ENCODE measurements around the gene C5orf24. TPM values are rescaled to one million over a fixed set of nuclear protein-coding genes. Genes with fewer than 3 reads are reported as not detected.

The C5orf24 gene
- total RNA-seq, 1 donor from 2014 or later: 21.9 TPM

DNA sequence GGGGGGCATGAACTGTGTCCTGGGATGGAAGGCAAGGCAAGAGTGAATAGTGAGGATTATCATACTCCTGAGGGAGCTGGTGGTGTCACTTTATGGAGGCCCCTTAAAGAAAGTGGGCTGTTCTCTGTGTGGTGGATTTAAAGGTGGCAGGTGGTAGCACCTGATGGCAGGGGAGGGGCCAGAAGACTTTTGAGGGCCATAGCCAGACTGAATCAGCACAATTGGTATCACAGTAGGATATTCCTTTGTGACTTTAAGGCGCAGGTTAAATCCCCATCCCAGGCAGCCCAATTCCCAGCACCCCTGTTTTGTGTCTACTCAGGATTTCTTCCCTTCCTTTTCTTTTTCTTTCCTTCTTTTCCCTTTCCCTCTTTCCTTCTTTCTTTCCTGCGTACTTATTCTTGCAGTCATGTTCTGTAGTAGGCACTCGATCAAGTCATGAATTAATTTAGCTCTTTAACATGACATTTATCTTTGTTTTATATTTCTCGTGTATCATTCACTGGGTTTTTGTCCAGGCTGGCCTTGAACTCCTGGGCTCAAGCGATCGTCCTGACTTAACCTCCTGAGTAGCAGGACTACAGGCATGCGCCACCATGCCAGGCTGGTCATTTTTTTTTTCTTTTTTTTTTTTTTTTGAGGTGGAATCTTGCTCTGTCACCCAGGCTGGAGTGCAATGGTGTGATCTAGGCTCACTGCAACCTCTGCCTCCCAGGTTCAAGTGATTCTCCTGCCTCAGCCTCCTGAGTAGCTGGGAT, 48.2 kb downstream of the C5orf24 start:
- DNase-seq (ENCODE audit: missing footprints) (no peak), ATAC-seq (no peak)
- intact Hi-C loops (cut with DNase I): no loop called here

DNA sequence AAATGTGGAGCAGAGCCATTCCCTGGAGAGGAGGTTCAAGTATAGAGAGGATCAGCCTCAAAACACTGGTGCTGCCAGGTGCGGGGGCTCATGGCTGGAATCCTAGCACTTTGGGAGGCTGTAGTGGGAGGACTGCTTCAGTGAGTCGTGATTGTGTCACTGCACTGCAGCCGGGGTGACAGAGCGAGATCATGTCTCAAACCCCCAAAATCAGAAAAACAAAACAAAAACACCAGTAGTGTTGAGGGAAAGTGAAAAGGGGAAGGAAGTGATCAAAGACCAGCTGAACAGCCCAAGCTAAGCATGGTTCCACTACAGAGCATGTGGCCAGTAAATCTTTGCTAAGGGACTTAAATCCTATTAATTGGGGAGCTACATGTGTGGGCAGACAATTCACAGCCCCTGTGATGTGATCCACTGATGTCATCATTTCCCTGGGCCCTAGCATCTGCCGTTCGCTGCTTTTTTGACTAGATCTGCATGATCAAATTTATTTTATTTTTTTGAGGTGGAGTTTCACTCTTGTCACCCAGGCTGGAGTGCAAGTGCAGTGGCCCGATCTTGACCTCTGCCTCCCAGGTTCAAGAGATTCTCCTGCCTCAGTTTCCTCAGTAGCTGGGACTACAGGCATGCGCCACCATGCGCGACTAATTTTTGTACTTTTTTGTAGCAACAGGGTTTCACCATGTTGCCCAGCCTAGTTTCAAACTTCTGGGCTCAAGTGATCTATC, 56.5 kb downstream of the C5orf24 start:
- DNase-seq (ENCODE audit: missing footprints) (no peak), ATAC-seq (no peak)
- intact Hi-C loops (cut with DNase I): loop anchor here (5.0 to 10.0 kb wide), 2 partner anchors 145 to 433 kb away; partner anchors contain the start of gene DDX46

DNA sequence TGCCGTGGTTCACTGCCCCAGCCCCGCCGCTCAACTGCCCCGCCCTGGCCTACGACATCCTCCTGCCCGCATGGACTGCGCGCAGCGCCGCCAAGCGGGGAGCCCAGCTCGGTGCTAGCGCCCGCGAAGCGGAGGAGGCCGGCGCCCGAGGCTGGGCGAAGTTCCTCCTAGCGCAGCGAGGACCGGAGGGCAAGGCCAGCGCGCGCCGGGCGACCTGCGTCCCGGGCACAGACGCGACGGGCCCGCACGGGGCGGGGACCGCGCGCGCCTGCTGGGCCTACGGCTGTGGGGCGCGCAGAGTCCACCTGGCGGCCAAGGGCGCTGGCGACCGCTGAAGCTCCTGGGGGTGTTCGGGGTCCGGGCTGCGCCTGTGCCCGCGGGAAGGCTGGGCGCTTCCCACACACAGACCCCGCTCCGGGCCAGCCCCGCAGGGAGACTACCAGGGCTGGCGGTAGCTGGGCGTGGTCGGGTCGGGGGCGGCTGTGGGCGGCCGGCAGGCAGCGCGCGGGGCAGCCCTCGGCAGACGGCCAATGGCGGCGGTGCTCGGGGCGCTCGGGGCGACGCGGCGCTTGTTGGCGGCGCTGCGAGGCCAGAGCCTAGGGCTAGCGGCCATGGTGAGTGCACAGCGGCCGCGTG, 59.0 kb downstream of the C5orf24 start, which contains the start of gene PCBD2:
TSS of gene PCBD2 (plus strand) at position 522 of the 636 bp plus-strand sequence. CDS start at position 531, 9 bp downstream.
- ATAC-seq: peak; percentile 95
- intact Hi-C loops (cut with DNase I): loop anchor here (1.0 to 10.0 kb wide), 5 partner anchors 30 to 430 kb away; partner anchors contain the start of genes C5orf24, CAMLG, DDX46 and TXNDC15
- DNase-seq (ENCODE audit: missing footprints): peak; percentile 97

DNA sequence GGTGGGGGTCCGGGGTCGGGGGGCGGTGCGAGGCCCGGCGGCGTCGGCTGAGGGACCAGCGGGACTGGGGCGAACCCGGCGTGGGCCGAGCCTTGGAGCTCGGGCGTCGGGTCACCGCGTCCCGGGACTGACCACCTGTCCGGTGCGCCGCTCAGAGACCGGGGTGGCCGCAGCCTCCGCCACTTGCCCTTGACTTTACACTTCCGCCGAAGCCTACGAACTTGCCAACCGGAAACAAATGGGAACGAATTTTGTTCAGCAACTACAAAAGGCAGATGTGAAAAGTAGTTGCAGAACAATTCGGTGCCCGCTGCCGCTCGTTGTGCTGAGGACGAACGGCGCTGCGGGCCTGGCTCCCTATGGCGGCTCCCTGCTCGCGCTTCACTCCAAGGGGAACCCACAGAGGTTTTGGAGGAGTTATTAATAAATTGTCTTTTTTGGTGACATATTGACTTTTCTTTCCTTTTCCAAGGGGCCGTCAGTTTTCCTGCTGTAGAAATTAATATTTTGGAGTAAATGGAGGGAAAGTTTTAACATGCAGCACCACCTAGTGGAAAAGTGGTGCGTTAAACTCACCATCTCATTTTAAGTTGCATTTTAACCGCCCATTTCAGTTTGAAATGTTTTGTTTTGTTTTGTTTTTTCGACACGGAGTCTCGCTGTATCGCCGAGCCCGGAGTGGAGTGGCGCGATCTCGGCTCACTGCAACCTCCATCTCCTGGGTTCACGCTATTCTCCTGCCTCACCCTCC, 59.7 kb downstream of the C5orf24 start:
- intact Hi-C loops (cut with DNase I): loop anchor here (2.0 to 10.0 kb wide), 3 partner anchors 31 to 429 kb away; partner anchors contain the start of genes C5orf24 and TXNDC15
- peak; percentile 90 for DNase-seq (ENCODE audit: missing footprints)
- ATAC-seq: peak; percentile 55

DNA sequence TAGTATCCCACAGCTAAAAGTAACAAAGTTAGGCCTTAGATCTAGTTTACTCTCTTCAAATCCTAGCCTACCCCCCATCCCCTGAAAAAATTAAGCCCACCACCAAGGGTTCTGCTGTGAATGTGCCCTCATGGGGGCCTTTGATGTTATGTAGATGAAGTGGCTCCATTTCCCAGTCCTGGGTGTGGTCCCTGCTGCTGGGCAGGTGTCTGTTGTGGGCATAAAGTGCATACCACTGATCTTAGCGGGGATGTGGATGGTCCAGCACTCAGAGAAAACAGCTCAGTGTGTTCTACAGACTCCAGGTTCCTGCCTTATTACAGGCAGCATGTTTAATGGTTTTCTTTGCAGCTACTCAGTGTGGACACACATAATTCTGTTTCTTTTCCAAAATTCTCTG, 61.0 kb downstream of the C5orf24 start:
- DNase-seq (ENCODE audit: missing footprints) (no peak), ATAC-seq (no peak)
- intact Hi-C loops (cut with DNase I): loop anchor here (5.0 to 10.0 kb wide), 2 partner anchors 60 to 428 kb away; partner anchors contain the start of gene C5orf24

Other genes with a start within 250 kb of the C5orf24 start
- gene SAR1B, start 213.1 kb upstream of the C5orf24 start, total RNA-seq: 92.5 TPM
- gene SEC24A, start 197.2 kb upstream of the C5orf24 start, total RNA-seq: 6.9 TPM
- gene CAMLG, start 107.4 kb upstream of the C5orf24 start, total RNA-seq: 14.5 TPM
- 27.6 TPM for gene DDX46, start 87.2 kb upstream of the C5orf24 start, total RNA-seq
- gene TXNDC15, start 28.4 kb downstream of the C5orf24 start, total RNA-seq: 52.8 TPM
- 24.7 TPM for gene PCBD2, start 59.2 kb downstream of the C5orf24 start, total RNA-seq
- gene CATSPER3, start 121.9 kb downstream of the C5orf24 start, total RNA-seq: 1.1 TPM
- gene PITX1, start 188.3 kb downstream of the C5orf24 start, total RNA-seq: not detected

Data from Right ventricle myocardium inferior (tissue), 1 donor.